Measurements from ENCODE around the gene VPS35.
"Not testable (repeated sequence)": the region's sequence is repeated elsewhere in the genome, so short reads cannot be mapped to it uniquely, and the experiment has no call there.

VPS35 gene

DNA sequence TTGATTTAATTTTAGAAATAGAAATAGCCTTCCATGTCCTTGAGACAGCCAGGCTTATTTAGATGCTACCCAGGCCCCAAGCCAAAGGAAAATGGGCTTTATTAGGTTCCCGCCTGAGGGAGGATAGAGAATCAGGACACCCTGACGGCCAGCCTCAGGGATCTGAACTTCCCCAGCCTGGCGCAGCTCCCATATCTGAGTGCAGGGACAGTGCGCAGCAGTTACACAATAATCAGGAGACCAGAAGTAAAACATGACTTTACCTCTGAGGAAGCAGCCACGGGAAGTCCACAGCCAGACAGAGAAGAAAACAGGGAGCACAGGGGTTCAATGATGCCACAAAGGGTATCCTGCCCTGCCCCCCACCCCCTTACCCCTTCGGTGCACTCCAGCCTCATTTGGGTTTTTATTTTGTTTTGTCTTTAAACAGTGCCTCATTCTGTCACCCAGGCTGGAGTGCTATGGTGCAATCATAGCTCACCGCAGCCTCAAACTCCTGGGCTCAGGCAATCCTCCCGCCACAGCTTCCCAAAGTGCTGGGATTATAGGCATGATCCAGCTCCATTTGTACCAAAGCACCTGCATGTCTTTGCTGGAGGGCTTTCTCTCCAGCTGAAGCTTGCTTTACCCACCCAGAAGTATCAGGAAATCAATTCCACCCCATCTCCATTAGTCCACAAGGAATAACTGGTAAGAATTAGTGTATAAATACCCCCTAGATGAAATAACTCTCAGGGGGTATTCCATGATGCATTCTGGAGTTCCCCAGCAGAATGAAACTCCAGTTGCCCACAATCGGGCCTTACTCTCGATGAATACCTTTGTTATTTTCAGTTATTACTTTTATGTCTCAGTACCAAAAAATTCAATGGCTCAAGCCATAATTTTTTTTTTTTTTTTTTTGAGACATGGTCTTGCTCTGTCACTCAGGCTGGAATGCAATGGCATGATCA lies 22.4 kb upstream of the VPS35 start:
- DNase-seq: no peak

DNA sequence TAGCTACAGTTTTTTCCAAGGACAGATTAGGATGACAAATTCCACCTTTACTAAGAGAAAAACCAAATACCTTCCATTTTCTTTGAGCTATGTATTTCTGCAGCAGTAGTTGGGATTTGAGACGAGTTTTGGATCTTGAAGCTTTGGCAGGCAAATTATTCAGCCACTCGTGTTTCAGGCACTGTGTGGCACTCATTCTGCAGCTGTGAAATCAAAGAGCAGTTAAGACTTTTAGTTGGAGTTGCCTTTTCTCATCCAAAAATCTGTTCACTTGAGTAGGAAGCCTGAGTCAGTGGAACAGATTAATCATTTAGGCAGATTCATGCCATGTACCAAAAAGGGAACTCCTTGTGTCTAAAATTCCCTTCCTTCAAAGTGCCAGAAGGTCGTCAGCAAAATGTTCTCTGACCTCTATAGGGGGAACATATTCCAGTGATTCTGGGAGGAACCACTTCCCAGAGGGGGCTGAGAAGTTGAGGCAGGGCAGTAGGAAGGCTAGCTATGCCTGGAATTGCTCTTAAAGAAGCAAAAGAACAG lies 20.6 kb upstream of the VPS35 start:
- DNase-seq: no peak

DNA sequence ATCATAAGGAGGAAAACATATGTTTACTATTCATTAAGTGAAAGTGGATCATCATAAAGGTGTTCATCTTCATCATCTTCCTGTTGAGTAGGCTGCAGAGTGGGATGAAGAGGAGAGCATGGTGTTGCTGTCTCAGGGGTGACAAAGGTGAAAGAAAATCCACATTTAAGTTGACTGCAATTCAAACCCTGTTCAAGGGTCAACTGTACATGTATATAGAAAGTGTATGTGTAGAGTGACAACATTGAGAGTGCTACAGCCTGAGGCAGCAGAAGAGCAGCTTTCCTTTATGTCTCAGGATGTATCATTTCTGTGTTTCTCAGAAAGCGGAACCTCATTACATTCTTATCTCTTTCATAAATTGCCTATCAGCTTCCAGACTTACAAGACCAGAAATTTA lies 17.7 kb upstream of the VPS35 start:
- no peak for DNase-seq

DNA sequence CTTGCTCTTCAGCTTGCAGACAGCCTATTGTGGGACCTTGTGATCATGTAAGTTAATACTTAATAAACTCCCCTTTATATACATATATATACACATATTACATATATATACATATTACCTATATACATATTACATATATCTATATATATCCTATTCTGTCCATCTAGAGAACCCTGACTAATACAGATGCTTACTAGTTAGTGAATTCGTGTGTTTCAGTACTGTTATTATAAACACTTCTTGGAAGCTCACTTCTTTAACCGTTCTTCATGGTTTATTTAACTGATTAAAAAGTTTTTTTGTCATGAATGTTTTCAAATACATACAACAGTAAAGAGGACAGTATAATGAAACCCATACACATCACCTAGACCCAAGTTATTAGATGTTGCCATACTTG lies 13.1 kb upstream of the VPS35 start:
- DNase-seq: no peak

- DNase-seq: no peak
These were observed 12.6 kb upstream of the VPS35 start for GRCh38 chr16:46701615-46702014.

DNA sequence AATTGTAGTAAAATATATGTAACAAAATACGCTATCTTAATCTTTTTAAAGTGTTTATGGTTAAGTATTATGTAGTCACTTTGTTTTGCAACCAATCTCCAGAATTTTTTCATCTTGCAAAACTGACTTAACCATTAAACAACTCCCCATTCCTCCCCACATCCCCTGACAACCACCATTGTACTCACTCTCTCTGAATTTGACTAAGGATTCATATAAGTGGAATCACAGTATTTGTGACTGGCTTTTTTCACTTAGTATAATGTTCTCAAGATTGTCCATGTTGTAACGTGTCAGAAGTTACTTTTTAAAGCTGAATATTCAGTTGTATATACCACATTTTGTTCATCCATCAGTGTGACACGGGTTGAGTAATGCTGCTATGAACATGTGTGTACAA lies 11.1 kb upstream of the VPS35 start:
- DNase-seq: no peak

- no peak for DNase-seq
These were observed 8.0 kb upstream of the VPS35 start for GRCh38 chr16:46696957-46697356.

DNA sequence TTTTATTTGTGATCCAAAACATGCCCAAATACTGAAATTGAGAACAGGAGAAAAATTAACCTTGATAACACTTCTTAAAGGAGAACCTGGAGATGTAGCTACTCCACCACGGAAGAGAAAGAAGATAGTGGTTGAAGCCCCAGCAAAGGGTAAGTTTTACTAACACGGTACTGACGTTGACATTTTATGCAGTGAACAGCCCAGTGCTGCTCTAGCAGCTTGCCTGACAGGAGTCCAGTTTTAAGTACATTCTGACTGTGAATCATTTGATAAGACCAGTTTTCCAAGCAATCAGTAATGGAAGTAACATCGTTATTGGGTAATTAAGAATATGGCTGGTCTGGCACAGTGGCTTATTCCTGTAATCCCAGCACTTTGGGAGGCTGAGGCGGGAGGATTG lies 7.0 kb upstream of the VPS35 start:
- no peak for DNase-seq

GRCh38 chr16:46693598-46693997 lies 4.6 kb upstream of the VPS35 start:
- no peak for DNase-seq

DNA sequence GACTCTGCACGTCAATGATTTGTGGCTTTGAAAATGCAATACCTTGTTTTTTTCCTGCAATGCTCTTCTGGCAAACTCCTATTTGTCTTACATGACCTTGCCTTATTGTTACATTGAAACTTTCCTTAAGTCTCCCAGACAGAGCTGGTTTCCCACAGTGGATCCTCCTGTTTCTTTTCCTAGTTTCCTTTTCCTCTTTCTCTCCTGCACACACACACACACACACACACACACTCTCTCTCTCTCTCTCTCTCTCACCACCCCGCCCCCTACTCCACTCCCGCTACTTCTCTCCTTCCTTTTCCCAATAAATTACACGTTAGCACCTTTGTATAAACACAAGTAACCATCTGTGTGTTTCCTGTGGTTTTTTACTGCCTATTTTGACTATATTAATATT lies 2.7 kb upstream of the VPS35 start:
- no peak for DNase-seq

DNA sequence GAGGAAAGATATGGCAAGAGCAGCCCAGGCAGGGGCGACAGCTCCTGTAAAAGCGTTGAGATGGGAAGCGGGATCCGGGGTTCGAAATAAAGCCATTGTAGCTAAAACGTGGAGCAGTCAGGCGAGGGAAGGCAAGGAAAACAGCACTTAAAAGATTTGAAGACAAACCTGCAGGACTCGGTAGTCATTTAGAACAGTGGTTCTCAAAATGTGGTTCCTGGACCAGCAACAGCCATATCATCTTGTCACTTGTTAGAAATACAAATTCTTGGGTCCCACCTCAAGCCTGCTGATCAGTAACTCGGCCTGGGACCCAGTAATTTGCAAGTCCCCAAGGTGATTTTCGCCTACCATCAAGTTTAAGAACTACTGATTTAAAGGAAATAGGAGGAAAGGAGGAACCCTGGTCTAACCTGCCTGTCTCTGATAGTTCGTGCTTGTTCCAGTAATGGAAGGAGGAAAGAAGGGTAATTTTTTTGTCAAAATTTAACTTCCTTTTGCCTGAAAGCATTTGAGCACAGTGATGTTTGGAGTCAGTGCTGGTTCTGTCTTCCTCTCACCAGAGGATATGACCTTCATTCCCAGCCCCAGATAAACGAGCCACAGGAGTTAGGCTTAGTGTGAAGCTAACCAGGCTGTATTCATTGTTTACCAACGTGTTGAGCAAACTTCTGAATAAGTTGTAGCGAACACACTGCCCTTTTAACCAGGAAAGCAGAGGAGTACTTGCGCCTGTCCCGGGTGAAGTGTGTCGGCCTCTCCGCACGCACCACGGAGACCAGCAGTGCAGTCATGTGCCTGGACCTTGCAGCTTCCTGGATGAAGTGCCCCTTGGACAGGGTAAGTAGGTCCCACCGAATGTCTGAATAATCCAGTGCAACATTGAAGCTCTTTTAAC lies 1.6 kb upstream of the VPS35 start:
- DNase-seq: no peak

DNA sequence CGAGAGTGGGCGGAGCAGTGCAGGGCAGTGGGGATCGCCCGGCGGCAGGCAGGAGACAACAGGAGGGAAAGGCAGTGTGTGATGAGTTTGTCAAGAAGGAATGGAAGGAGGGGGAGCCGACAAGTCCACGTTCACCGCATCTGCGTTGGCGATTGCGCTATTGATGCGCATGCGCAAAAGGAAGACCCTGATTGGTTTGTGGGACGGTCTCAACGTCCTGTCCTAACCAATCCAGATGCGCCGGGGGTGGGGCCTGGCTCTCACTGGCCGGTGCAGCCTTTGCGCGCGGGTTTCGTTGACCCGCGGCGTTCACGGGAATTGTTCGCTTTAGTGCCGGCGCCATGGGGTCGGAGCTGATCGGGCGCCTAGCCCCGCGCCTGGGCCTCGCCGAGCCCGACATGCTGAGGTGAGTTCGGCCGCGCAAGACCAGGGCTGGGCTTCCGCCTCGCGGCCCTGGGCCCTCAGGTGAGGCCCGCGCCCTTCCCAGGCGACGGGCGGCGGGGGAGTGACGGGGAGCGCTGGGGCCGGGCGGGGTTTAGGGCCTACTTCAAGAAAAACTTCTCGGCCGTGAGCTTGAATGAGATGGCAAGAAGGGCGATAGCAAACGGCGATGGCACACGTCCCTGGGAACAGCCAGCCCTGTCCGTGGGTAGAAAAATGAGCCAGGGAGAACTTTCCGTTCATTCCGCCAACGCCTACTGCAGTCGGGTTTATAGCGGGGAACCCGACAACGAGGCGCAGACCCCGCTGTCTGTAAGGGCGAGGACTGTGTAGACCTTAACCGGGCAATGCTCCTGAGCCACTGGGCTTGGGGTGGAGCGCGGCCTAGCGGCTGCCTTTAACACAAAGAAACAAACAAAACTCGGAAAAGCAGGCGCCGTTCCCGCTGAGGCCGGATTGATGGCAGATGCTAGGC lies 645 bp upstream of the VPS35 start, which contains the start of gene ORC6:
TSS of gene ORC6 (plus strand) at position 295 of the 916 bp plus-strand sequence. CDS start at position 342, 47 bp downstream.
- DNase-seq: peak; percentile 98

- DNase-seq: no peak
These were observed 801 bp downstream of the VPS35 start for GRCh38 chr16:46688101-46688653.

DNA sequence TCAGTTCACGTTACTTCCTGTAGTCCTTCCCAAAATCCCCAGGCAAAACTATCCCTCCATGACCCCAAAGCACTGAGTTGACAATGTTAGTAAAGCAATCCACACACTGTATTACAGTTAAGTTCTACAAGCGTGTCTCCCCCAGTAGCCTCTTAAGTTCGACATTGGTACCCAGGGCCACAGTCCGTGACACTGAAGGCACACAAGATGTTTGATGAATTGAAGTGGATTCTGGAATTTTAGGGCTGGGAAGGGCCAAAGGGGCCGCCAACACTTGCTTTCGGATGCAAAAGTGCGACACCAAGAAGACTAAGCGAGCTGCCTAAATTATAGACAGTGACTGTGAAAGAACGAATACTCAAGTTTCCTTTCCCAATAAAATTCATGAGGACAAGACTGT lies 1.5 kb downstream of the VPS35 start:
- DNase-seq: no peak

DNA sequence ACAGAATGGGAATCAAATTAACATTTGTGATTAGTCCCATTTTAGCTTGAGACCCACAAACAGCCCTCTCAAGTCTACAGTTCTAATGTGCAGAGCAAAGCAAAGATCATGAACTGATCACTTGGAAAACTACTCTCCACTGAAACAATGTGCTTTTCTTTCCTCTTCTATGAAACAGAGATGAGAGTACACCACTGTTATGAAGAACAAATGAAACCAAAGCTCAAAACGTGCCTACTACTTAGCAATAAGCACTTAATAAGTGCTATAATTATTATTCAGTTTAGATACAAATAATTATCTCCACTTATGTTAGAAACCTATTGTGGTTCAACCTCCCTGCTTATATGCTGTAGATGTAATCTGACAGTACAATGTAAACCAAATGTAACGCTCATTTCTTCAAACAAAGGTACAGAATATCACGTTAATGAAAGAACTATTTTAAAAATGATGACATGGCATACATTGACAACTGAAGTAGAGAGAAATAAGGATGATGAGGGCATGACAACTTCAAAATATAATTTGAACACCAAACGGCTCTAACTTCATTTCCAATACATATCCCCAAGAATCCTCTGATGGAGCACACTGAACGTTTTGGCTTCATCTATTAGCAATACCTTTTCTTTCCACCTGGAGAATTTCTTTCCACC lies 2.0 kb downstream of the VPS35 start:
- DNase-seq: no peak

DNA sequence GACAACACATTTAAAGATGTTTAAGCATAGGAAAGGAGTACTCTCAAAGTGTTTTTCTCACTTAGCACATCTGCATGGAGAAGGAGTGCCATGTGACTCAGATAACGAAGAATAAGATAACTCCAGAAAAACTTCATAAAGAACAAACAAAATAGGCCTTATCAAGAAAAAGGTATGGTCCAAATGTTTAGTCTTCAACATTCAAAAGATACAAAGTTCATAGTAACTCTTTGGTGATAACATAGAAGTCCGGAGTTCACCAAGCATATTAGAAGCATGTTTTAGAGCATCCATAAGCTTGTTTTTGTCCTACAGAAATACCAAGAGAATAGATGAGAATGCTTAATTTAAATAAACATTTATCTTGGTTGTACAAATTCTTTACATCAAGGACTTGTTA lies 7.1 kb downstream of the VPS35 start:
- not testable (repeated sequence) for DNase-seq

DNA sequence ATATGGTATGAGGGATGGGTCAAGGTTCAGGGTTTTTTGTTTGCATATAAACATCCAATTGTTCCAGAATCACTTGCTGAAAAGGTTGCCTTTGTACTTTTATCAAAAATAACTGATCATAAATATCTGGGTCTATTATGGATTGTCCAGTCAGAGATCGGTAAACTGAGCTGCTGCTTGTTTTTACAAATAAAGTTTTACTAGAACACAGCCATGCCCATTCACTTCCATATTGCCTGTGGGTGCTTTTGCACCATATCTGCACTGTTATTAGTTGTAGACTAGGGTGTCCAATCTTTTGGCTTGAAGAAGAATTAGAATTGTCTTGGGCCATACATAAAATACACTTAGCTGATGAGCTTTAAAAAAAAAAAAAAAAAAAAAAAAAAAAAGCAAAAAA lies 11.0 kb downstream of the VPS35 start:
- DNase-seq: not testable (repeated sequence)

DNA sequence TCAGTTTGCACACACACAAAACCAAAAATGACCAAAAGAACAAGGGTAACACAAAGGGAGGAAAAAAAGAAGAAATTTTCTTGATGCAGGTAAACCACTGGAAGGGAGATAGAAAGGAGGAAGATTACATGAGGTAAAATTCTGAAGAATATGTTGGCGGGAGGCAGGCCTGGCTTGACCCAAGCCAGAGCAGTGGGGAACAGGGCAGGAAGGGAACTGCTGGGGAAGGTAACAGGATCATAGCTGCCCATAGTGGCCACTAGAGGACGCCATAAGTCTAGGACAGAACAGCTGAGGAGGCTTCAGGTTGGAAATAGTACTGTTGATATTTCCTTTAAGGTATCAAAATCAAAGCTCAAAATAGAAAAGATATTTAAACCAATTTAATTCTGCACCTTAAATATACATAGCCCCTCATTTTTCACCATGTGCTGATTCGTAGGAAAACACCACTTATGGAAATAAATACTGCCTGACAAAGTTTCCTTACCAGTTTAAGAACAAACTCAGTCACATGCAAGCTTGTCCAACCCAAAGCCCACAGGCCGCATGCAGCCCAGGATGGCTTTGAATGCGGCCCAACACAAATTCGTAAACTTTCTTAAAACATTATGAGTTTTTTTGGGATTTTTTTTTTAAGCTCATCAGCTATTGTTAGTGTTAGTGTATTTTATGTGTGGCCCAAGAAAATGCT lies 15.5 kb downstream of the VPS35 start:
- peak; percentile 44 for DNase-seq

- no peak for DNase-seq
These were observed 26.9 kb downstream of the VPS35 start for GRCh38 chr16:46662123-46662522.

DNA sequence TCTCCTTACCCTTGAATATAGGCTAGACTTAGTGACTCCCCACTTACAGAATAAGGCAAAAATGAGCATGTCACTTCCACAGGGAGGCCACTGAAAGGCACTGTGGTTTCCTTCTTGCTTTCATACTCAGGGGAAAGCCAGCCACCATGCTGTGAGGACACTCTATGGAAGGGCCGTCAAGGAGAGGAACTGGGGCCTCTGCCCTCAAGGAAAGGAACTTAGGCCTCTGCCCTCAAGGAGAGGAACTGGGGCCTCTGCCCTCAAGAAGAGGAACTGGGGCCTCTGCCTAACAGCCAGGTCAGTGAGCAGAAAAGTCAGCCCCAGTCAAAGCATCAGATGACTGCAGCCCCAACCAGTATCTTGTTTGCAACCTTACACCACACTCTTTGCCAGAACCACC lies 30.1 kb downstream of the VPS35 start:
- DNase-seq: no peak

GRCh38 chr16:46651305-46651704 lies 37.7 kb downstream of the VPS35 start:
- DNase-seq: no peak
